WTC11 (cell line): ENCODE data around the gene SIM1. TPM values are rescaled to one million over a fixed set of nuclear protein-coding genes. Genes with fewer than 3 reads are reported as not detected.

ENCODE experiments used
- ATAC-seq: fragments of 200-7000 bp; cut with Tn5 transposase; 2 replicates; pipeline ENCODE4 v1.10.0; 2021; ENCODE audit warnings: mild to moderate bottlenecking, moderate library complexity
- CTCF ChIA-PET: fragments of 300-600 bp; sonication (Branson Sonifier 250); formaldehyde crosslinking; loops from one replicate; lab custom pipeline; 2021; ENCODE audit warnings: antibody characterized with exemption; lab: Charles Lee
- POLR2A ChIA-PET: fragments of 350-600 bp; sonication (Branson Sonifier 250); formaldehyde crosslinking; loops from one replicate; lab custom pipeline; 2021; ENCODE audit warnings: antibody characterized with exemption; lab: Charles Lee
- DNase-seq: peaks from one replicate; pipeline ENCODE4 v3.0.0; 2021; ENCODE audit warnings: low spot score
- H3K27ac Mint-ChIP-seq: 2 replicates; pipeline ENCODE4 v1.8.0; 2021; ENCODE audit warnings: mixed read lengths
- H3K27me3 Mint-ChIP-seq: 2 replicates; pipeline ENCODE4 v1.8.0; 2021; ENCODE audit warnings: low read depth, mild to moderate bottlenecking, moderate library complexity, mixed read lengths
- H3K36me3 Mint-ChIP-seq: 2 replicates; pipeline ENCODE4 v1.8.0; 2021; ENCODE audit warnings: mixed read lengths
- H3K4me1 Mint-ChIP-seq: 2 replicates; pipeline ENCODE4 v1.8.0; 2022; ENCODE audit warnings: mixed read lengths
- H3K4me3 Mint-ChIP-seq: 2 replicates; pipeline ENCODE4 v1.8.0; 2021; ENCODE audit warnings: mild to moderate bottlenecking, moderate library complexity, mixed read lengths
- H3K9me3 Mint-ChIP-seq: 2 replicates; pipeline ENCODE4 v1.8.0; 2021; ENCODE audit warnings: mixed read lengths
- CREM ChIP-seq: sonication (generic); formaldehyde crosslinking; IDR thresholded peaks from 2 replicates; pipeline ENCODE4 v1.8.1; 2022; ENCODE audit warnings: mild to moderate bottlenecking, missing genetic modification reagents, moderate library complexity
- JAZF1 ChIP-seq: fragments of 250-450 bp; sonication (Bioruptor Pico); IDR thresholded peaks from 2 replicates; pipeline ENCODE4 v1.9.0; 2021; ENCODE audit warnings: moderate library complexity, mild to moderate bottlenecking, inconsistent platforms
- PRDM15 ChIP-seq: sonication (generic); formaldehyde crosslinking; IDR thresholded peaks from 2 replicates; pipeline ENCODE4 v1.8.0; 2022; ENCODE audit warnings: missing genetic modification reagents
- USF1 ChIP-seq: sonication (generic); formaldehyde crosslinking; IDR thresholded peaks from 2 replicates; pipeline ENCODE4 v1.8.0; 2022; ENCODE audit warnings: mild to moderate bottlenecking, missing genetic modification reagents
- ZNF416 ChIP-seq: fragments of 250-450 bp; sonication (Bioruptor Pico); IDR thresholded peaks from 2 replicates; pipeline ENCODE4 v1.9.0; 2021; ENCODE audit warnings: mild to moderate bottlenecking, inconsistent platforms
- ZNF423 ChIP-seq: fragments of 250-450 bp; sonication (Bioruptor Pico); IDR thresholded peaks from 2 replicates; pipeline ENCODE4 v2.1.2; 2022; ENCODE audit warnings: mild to moderate bottlenecking, moderate library complexity
- ZNF425 ChIP-seq: fragments of 250-450 bp; sonication (Bioruptor Pico); conservative IDR thresholded peaks from 2 replicates; pipeline ENCODE4 v1.9.0; 2021; ENCODE audit warnings: mild to moderate bottlenecking
- total RNA-seq: library from RNA; stranded (reverse); gene quantifications from 3 replicates; pipeline ENCODE4 v1.2.3, GENCODE V29; 2021

Gene SIM1
- total RNA-seq, 1 experiment from 2014 or later = 0.09 TPM

GRCh38 chr6:100456141-100456907 lies 8.4 kb downstream of the SIM1 start:
- peak overlapping the region; percentile 37; the same call in 1 of the 2 replicates for H3K27ac Mint-ChIP-seq
- ChIA-PET POLR2A (interaction anchor here (0.6 to 0.8 kb wide), 4 partner anchors 8 to 460 kb away, joined by 3 read pairs; partner anchors contain the start of gene SIM1), CTCF (interaction anchor here (1.0 to 2.3 kb wide), 5 partner anchors 9 to 851 kb away, joined by 3 to 15 read pairs (median 3); partner anchors contain the start of gene SIM1)
- H3K9me3 Mint-ChIP-seq = no peaks in the 10 kb centered on the region
- no peak for DNase-seq
- peaks cover 51% of the 10 kb centered on the region for H3K4me1 Mint-ChIP-seq
- no peaks in the 10 kb centered on the region for H3K27me3 Mint-ChIP-seq
- no peaks in the 10 kb centered on the region for H3K36me3 Mint-ChIP-seq
- TF ChIP-seq ZNF425 (CRISPR knock-in tag) = no peak
- TF ChIP-seq, all 79 proteins: peak for 0
- ATAC-seq = no peak
- H3K4me3 Mint-ChIP-seq = peak overlapping the region; percentile 72

GRCh38 chr6:100455230-100456124 lies 9.2 kb downstream of the SIM1 start:
- ChIA-PET CTCF (interaction anchor here (2.0 to 2.3 kb wide), 2 partner anchors 10 to 339 kb away, joined by 6 to 15 read pairs; partner anchors contain the start of gene SIM1), POLR2A (interaction anchor here (0.6 to 0.7 kb wide), 3 partner anchors 200 to 460 kb away, joined by 3 read pairs; no protein-coding TSS in a partner anchor)
- DNase-seq = peak; percentile 53
- no peak overlapping the region for H3K27ac Mint-ChIP-seq
- TF ChIP-seq ZNF416 (CRISPR knock-in tag) (no peak), USF1 (CRISPR knock-in tag) (0 out of 2 replicates have a peak, but pooled peaks have one; percentile 5), ZNF423 (CRISPR knock-in tag) (0 out of 2 replicates have a peak, but pooled peaks have one; percentile 3), CREM (CRISPR knock-in tag) (no peak)
- TF ChIP-seq, all 79 proteins: peak for 2
- ATAC-seq = peak; percentile 10
- H3K27me3 Mint-ChIP-seq = no peaks in the 10 kb centered on the region
- H3K9me3 Mint-ChIP-seq = no peaks in the 10 kb centered on the region
- H3K4me1 Mint-ChIP-seq = peaks cover 50% of the 10 kb centered on the region
- H3K36me3 Mint-ChIP-seq = no peaks in the 10 kb centered on the region
- peak overlapping the region; percentile 72 for H3K4me3 Mint-ChIP-seq

- Mint-ChIP-seq H3K4me1 (peaks cover 50% of the 10 kb centered on the region), H3K27ac (no peak overlapping the region), H3K27me3 (no peaks in the 10 kb centered on the region), H3K9me3 (no peaks in the 10 kb centered on the region)
- ATAC-seq (no peak), DNase-seq (no peak)
- CTCF ChIA-PET = interaction anchor here (1.2 to 2.0 kb wide), 4 partner anchors 10 to 338 kb away, joined by 3 to 9 read pairs (median 4); no protein-coding TSS in a partner anchor
- no peak for TF ChIP-seq JAZF1 (CRISPR knock-in tag)
- TF ChIP-seq PRDM15 (CRISPR knock-in tag) = peak; percentile 64
- TF ChIP-seq, all 79 proteins: peak for 1
- POLR2A ChIA-PET = no interaction called here
- H3K36me3 Mint-ChIP-seq = no peaks in the 10 kb centered on the region
- peak overlapping the region; percentile 72 for H3K4me3 Mint-ChIP-seq
Observed at GRCh38 chr6:100454551-100455229, 10.0 kb downstream of the SIM1 start.
